ENCODE measurements around the gene PDZD4. TPM values are rescaled to one million over a fixed set of nuclear protein-coding genes. Genes with fewer than 3 reads are reported as not detected.

The PDZD4 gene
- total RNA-seq, 3 donors from 2014 or later, result 0.81 to 1.4 (median 1.4) TPM

DNA sequence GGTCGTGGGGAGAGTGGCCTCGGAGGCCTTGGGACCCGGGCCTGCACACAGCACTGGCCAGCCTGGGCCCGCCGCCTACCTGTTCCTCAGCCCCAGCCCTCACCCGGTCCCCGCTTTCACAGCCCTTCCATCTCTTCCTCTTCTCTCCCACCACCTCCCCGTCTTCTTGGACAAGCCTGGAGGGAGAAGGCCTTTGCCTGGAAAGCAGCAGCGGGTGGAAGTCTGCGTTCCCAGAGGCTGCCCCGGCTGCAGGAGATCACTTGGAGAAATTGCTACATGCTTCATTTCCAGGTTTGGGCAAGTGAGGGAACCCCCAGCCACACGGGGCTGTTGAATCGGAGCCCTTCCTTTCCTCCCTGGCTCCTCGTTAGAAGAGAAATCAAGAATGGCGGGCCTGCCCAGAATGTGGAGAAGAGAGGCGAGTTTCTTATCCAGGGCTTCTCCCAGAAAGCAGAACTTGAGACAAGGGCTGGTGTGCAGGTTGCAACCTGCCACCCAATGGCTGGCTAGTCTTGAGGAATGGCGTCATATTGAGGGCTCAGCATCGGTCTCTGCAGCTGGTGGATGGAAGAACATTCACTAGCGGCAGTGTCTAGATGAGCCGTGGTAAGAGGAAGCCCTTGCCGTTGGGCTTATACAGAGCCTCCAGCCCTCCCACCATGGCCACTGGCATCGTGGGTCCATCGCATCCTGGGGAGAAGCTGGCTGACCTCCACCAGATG lies 1.2 kb upstream of the PDZD4 start:
- no peak for ATAC-seq
- H3K27me3 Mint-ChIP-seq (ENCODE audit: low read depth), result peaks cover 2% of the 10 kb centered on the region

DNA sequence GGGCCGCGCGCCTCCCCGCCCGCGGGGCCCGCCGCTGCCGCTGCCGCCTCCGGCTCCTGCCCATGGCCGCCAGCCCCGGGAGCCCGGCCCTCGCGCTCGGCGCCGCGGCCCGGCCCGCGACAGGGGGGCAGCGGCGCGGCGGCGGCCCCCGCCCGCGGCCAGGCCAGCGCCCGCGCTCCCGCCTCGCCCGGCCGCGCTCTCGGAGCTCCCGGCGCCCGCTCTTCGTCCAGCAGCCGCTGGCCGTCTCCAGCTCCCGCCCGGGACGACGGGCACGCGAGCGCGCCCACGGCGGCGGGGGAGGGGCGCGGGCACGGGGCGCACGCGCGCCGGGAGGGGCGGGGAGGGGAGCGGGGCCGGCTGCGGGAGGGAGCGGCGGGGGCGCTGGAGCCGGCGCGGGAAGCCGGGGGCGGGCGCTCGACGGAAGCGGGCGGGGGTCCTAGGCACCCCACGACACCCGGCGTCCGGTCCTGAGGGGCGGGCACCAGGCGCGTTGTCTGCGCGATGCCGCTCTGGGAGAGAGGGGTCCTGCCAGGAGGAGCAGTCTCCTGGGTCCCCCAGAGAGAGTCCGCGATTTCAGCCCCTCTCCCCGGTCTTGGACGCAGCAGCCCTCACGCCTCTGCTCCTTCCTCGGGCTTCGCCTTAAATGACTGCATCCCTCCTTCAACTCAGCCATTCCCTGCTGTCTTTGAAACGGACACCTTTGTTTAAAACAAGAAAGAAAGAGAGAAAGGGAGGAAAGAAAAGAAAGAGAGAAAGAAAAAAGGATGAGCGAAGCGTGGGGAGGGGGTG lies 490 bp upstream of the PDZD4 start:
- no peak overlapping the region for H3K4me3 Mint-ChIP-seq
- no peaks in the 10 kb centered on the region for H3K36me3 Mint-ChIP-seq (ENCODE audit: insufficient read depth)
- no peak for DNase-seq
- no peaks in the 10 kb centered on the region for H3K9me3 Mint-ChIP-seq
- ATAC-seq, result peak; percentile 36 to 55
- peaks cover 2% of the 10 kb centered on the region for H3K27me3 Mint-ChIP-seq (ENCODE audit: low read depth)
- peaks cover 9% of the 10 kb centered on the region for H3K4me1 Mint-ChIP-seq (ENCODE audit: low read depth)

More for the DNA sequence above, 1.2 kb upstream of the PDZD4 start:
- DNase-seq, result no peak
- Mint-ChIP-seq H3K36me3 (ENCODE audit: insufficient read depth) (no peaks in the 10 kb centered on the region), H3K9me3 (no peaks in the 10 kb centered on the region), H3K4me3 (peak overlapping the region; percentile 58), H3K4me1 (ENCODE audit: low read depth) (peaks cover 9% of the 10 kb centered on the region)

DNA sequence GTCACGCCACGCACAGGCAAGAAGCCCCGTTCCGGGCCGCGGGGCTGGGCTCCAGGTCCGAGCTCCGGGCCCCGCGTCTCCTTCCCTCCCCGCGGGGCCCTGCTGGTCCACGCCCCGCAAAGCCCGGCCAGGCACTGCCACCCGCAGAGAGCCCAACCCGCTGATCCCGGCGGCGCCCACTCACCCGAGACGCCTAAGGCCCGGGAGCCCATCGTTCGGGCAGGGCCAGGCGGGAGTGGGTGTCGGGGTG lies 870 bp downstream of the PDZD4 start:
- Mint-ChIP-seq H3K4me3 (peak overlapping the region; percentile 42), H3K4me1 (ENCODE audit: low read depth) (peaks cover 9% of the 10 kb centered on the region), H3K9me3 (no peaks in the 10 kb centered on the region), H3K27me3 (ENCODE audit: low read depth) (peaks cover 2% of the 10 kb centered on the region), H3K36me3 (ENCODE audit: insufficient read depth) (no peaks in the 10 kb centered on the region)
- ATAC-seq, result peak in 1 of 2 donors; percentile 16
- no peak for DNase-seq

DNA sequence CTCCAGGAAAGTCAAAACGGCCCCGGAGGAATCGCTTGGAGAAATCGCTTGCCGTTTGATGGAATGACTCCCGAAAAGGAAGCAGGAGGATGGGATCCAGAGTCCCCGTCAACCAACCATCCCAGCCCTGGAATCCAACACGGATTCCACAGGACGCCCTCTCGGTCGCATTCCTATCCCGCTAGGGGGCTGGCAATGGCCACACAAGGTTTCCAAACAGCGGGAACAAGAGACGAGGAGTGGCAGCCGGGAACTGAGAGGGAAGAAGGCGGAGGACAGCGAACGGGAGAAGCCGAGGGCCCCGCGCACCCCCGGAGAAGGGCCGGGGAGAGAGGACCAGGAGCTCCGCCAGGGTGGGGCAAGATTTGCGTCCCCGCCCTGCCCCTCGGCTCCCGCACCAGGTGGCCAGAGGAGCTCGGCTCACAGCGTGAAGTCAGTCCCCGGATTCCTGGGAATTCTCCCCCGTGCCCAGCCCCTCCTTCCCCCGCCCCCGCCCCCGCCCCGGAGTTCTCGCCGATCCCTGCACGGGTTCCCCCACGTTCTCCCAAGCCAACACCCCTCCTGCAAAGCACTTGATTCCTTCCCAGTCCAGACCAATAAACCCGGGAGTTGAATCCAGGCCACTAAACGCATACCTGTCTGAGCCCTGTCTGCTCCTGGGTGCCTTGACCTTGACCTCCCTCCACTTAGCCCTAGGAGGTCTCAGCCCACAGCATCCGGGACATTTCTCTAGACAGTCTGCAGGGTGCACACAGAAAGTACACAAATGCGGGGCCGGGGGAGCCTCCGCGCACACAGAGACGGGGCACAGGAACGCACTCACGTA lies 1.4 kb downstream of the PDZD4 start:
- ATAC-seq, result peak; percentile 12 to 13
- Mint-ChIP-seq H3K36me3 (ENCODE audit: insufficient read depth) (no peaks in the 10 kb centered on the region), H3K4me1 (ENCODE audit: low read depth) (peaks cover 9% of the 10 kb centered on the region), H3K4me3 (peak overlapping the region; percentile 42), H3K27me3 (ENCODE audit: low read depth) (peaks cover 2% of the 10 kb centered on the region), H3K9me3 (no peaks in the 10 kb centered on the region)
- no peak for DNase-seq

DNA sequence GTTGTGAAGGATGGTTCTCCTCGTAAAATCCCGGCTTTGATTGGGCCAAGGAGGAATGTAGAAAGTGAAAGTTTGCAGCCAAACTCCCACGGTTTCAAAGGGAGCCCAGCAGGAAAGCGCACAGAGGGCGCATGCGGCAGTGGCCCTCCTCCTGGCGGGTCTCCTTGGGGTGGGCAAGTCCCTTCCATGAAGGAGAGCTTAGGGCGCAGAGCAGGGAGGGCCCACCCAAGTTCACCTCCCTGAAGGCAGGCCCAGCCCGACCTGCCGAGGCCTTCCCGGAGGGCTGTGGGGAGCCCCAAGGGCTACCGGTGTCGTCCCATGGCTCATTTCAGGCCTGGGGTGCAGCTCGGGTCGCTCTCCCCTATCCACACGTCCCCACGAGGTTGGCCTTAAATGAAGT lies 2.0 kb downstream of the PDZD4 start:
- peaks cover 13% of the 10 kb centered on the region for H3K4me1 Mint-ChIP-seq (ENCODE audit: low read depth)
- H3K27me3 Mint-ChIP-seq (ENCODE audit: low read depth), result peaks cover 2% of the 10 kb centered on the region
- H3K9me3 Mint-ChIP-seq, result no peaks in the 10 kb centered on the region
- H3K4me3 Mint-ChIP-seq, result no peak overlapping the region
- no peak for DNase-seq
- no peaks in the 10 kb centered on the region for H3K36me3 Mint-ChIP-seq (ENCODE audit: insufficient read depth)
- ATAC-seq, result no peak

DNA sequence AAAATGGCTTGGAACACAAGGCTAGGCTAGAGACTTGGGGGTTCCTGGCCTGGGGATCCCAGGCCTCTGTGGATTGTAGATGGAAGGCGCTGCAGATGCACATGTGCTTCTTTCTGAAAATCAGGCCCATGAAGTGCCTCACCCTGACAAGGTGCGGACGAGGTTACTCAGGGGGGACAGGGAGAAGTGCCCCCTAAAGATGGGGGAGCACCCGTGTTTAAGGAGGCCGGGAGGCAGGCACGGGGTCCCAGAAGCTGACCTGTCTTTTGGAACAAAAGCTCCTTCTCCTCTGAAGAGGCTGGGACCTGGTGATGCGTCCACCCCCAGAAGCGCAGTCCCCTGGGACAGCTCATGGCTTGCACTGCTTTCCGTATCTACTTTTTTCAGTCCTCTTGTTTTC lies 2.4 kb downstream of the PDZD4 start:
- Mint-ChIP-seq H3K9me3 (no peaks in the 10 kb centered on the region), H3K4me3 (no peak overlapping the region), H3K27me3 (ENCODE audit: low read depth) (peaks cover 2% of the 10 kb centered on the region), H3K4me1 (ENCODE audit: low read depth) (peaks cover 13% of the 10 kb centered on the region), H3K36me3 (ENCODE audit: insufficient read depth) (no peaks in the 10 kb centered on the region)
- no peak for DNase-seq
- ATAC-seq, result no peak

DNA sequence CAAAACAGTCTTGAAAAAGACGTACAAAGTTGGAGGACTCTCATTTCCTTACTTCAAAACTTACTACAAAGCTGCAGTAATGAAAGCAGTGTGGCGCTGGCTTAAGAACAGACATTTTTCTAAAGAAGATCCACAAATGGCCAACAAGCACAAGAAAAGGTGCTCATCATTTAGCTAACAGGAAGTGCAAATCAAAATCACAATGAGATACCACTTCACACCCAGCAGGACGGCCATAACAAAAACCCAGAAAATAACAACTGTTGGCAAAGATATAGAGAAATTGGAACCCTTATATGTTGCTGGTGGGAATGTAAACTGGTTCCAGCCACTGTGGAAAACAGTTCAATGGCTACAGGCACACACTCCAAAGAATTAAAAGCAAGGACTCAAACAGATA lies 3.3 kb downstream of the PDZD4 start:
- H3K4me3 Mint-ChIP-seq, result no peak overlapping the region
- H3K36me3 Mint-ChIP-seq (ENCODE audit: insufficient read depth), result no peaks in the 10 kb centered on the region
- ATAC-seq, result no peak
- H3K9me3 Mint-ChIP-seq, result no peaks in the 10 kb centered on the region
- peaks cover 21% of the 10 kb centered on the region for H3K4me1 Mint-ChIP-seq (ENCODE audit: low read depth)
- H3K27me3 Mint-ChIP-seq (ENCODE audit: low read depth), result no peaks in the 10 kb centered on the region
- no peak for DNase-seq

DNA sequence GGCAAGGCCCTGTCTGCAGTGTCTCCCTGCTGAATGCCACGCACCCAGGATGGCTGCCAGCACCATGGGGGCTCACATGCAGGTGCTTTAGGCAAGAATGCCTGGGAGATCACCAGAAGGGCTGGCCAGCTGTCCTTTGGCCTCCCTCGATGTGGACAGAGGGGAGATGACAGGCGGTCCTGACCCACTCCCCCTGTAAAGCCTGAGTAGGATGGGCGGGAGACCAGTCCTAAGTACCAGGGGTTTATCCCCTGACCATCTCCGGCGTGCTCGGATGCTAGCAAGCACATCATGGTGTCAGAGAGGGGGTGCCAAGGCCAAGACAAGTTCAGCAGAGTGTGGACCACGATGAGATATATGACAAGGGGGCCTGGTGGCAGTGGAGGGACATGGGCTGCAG lies 5.3 kb downstream of the PDZD4 start:
- H3K9me3 Mint-ChIP-seq, result no peaks in the 10 kb centered on the region
- H3K36me3 Mint-ChIP-seq (ENCODE audit: insufficient read depth), result no peaks in the 10 kb centered on the region
- peaks cover 35% of the 10 kb centered on the region for H3K4me1 Mint-ChIP-seq (ENCODE audit: low read depth)
- DNase-seq (no peak), ATAC-seq (no peak)
- H3K4me3 Mint-ChIP-seq, result no peak overlapping the region
- no peaks in the 10 kb centered on the region for H3K27me3 Mint-ChIP-seq (ENCODE audit: low read depth)

DNA sequence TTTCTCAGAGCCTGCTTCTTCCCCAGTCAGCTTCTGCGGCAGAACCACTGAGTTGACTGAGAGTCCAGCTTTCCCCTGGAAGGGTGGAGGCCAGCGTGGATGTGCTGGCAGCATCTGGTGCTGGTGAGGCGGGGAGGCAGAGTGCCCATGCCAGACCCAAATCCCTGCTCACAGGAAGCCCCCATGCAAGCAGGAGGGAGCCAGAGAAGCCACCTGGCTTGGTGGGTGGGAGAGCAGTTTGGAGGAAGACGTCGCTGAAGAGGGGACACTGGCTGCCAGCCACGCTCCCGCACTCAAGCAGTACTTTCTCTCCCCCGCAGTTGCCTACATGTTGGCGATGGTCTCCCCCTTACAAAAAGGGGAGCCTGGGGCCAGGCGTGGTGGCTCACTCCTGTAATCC lies 6.0 kb downstream of the PDZD4 start:
- Mint-ChIP-seq H3K27me3 (ENCODE audit: low read depth) (no peaks in the 10 kb centered on the region), H3K36me3 (ENCODE audit: insufficient read depth) (no peaks in the 10 kb centered on the region), H3K9me3 (no peaks in the 10 kb centered on the region), H3K4me3 (no peak overlapping the region), H3K4me1 (ENCODE audit: low read depth) (peaks cover 39% of the 10 kb centered on the region)
- no peak for ATAC-seq
- no peak for DNase-seq

DNA sequence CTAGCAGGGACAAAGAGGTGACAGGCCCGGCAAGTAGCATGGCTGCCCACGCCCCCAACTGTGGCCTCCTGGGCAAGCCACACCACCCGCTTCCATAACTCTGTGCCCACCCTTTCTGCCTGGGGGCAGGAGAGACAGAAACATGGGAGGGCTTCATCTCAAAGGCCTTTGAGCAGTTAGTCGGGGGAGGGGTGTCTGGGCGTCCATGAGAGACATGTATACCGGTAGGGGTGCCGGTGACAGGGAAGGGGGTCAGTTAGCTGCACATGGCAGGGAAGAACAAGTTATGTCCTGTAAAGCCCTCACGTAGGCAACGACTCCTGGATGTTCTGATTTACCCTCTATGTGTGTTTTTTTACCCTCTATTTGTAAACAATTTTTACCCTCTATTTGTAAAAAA lies 9.3 kb downstream of the PDZD4 start:
- no peaks in the 10 kb centered on the region for H3K9me3 Mint-ChIP-seq
- no peak overlapping the region for H3K4me3 Mint-ChIP-seq
- no peak for DNase-seq

DNA sequence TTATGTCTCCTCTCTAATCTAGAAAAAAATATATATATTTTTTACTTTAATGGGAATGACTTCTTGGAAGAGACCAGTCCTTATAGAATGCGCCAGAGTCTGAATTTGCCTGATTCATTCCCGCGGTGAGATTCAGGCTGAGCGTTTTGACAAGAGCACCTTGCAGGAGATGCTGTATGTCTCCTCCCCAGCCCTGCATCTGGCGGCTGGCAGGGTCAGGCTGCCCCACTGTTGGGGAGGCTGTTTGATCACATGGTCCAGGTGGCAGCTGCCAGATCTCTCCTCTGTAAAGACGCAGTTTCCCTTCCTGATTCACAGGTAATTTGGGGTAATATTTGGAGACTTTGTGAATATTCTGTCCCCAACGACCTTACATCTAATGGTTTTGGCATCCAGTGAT lies 9.7 kb downstream of the PDZD4 start:
- Mint-ChIP-seq H3K4me3 (no peak overlapping the region), H3K36me3 (ENCODE audit: insufficient read depth) (no peaks in the 10 kb centered on the region), H3K27me3 (ENCODE audit: low read depth) (no peaks in the 10 kb centered on the region), H3K4me1 (ENCODE audit: low read depth) (peaks cover 41% of the 10 kb centered on the region), H3K9me3 (no peaks in the 10 kb centered on the region)
- DNase-seq, result no peak
- ATAC-seq, result no peak

More for the DNA sequence above, 9.3 kb downstream of the PDZD4 start:
- Mint-ChIP-seq H3K4me1 (ENCODE audit: low read depth) (peaks cover 41% of the 10 kb centered on the region), H3K27me3 (ENCODE audit: low read depth) (no peaks in the 10 kb centered on the region), H3K36me3 (ENCODE audit: insufficient read depth) (no peaks in the 10 kb centered on the region)
- no peak for ATAC-seq

DNA sequence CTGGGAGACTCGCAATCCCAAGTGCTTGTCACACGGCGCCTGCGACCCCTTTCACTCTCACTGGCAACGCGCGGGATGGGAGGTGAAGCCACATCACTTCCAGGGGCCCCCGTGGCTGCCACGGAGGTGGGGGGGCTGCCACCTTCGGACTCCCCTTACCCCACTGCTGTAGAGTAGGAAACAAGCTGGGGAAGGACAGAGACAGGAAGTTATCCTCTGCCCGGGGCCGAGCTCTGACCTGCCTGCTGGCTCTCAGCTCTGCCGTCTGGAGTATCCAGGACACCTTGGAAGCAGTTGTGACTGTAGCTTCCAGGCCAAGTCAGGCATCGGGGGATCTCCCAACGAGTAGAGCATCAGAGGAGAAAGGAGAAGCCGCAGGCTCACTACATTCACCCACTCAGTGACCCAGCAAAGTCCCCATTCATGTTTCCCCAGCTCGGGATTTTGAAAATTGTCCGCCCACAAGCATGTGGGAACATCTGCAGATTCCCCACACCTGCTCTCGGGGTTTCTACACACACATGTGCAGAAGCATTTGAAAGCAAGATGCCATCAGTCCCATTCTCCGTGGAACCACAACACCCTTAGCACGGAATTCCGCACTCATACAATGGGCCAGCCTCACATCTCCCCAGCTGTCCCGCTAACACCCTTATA lies 10.8 kb downstream of the PDZD4 start:
- H3K4me1 Mint-ChIP-seq (ENCODE audit: low read depth), result peaks cover 48% of the 10 kb centered on the region
- ATAC-seq, result peak in 1 of 2 donors; percentile 8
- H3K4me3 Mint-ChIP-seq, result peak overlapping the region; percentile 64

DNA sequence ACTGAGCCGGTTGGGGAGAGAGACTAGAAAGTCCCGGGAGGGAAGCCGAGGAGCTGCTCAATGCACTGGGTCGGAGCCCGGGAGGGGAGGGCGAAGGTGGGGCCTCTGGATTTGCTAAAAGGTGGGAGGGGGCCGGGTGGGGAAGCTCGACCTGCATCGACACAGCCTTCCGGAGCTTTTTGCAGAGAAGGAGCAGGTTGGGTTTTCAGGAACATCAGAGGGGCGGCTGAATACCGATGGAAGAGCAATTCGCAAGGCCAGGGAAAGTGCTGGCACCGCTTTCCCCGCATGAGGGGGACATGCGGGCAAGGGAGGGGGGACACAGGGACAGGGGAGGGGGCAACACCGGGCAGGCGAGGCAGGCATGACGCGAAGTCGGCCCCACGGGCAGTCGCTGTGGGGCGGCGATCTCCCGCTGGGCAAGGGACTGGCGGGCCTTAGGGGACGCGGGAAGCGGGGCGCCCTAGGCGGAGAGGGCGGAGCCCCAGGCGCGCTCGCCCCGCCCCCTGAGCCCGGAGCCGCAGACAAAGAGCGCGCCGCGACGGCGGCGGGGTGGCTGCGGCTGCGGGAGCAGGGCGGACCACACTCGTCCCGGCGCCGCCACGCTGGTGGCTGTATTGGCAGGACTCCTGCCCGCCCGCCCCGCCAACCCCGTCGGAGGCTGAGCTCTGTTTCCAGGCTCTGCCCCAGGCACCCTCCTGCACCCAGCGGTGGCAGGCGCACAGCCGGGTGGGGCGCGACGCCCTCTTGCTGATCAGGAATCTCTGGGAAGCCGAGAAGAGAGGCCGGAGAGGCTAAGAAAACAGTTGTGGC lies 11.6 kb downstream of the PDZD4 start:
- ATAC-seq (peak; percentile 87 to 91), DNase-seq (peak; percentile 41)
- H3K4me3 Mint-ChIP-seq, result peak overlapping the region; percentile 64
- no peaks in the 10 kb centered on the region for H3K36me3 Mint-ChIP-seq (ENCODE audit: insufficient read depth)
- H3K9me3 Mint-ChIP-seq, result no peaks in the 10 kb centered on the region
- no peaks in the 10 kb centered on the region for H3K27me3 Mint-ChIP-seq (ENCODE audit: low read depth)
- H3K4me1 Mint-ChIP-seq (ENCODE audit: low read depth), result peaks cover 47% of the 10 kb centered on the region

More for the DNA sequence above, 10.8 kb downstream of the PDZD4 start:
- Mint-ChIP-seq H3K36me3 (ENCODE audit: insufficient read depth) (no peaks in the 10 kb centered on the region), H3K9me3 (no peaks in the 10 kb centered on the region), H3K27me3 (ENCODE audit: low read depth) (no peaks in the 10 kb centered on the region)
- no peak for DNase-seq
